Measurements from ENCODE around the gene PPP1R27. TPM values are rescaled to one million over a fixed set of nuclear protein-coding genes. Genes with fewer than 3 reads are reported as not detected.
A peak's percentile ranks its signal among the peaks of the same experiment; 100 is the strongest.

PPP1R27 gene
- total and polyA plus RNA-seq, 9 of the 15 experiments (the other 6 are each of a cell fraction or from before 2014, with no cell fraction given), result 0.29 to 6.9 (median 1.5) TPM; not detected in 2

DNA sequence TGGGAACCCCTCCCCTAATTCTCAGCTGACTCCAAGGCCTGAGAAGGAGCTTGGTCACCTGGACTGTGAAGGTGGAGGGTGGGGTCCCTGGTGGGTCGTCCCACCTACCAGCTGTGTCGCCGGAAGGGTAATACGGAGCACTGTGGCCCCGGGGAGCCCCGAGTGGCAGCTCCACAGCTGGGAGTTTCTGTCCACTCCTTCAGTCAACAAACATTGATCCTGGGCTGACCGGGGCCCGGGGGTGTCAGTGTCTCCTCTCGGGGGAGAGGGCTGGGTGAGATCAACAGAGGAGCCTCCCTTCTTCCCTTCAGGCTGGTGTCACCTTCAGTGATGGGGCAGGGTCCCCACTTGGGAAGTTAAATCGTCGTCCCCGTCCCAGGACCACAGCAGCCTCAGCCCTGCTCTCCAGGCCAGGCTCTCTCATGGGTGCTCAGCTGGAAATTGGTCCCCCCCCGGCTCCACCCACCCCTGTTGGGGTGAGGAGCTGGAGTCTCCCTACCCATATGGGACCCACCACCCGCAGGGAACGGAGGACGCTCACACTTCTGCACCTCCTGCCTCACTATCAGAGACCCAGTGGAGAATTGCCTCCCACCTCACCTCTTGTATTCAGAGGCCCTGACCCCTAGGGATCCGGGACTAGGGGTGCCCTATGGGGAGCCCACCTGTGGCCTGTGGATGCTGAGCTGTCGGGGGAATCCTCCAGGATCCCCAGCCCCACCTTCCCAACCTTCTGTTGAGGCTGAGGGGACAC, 29.0 kb downstream of the PPP1R27 start:
- H3K4me1 ChIP-seq (replicated peaks in 1 of 2; ENCODE audit: control insufficient read depth in 2 of 2, insufficient read depth in 2 of 2, low read length in 2 of 2), result peaks cover 0 to 74% of the 10 kb centered on the region in 2 experiments; a peak in 3 of 5 replicates
- TF ChIP-seq SMARCC2 (IDR thresholded peaks at IDR 0.05; ENCODE audit: low read depth) (no peak), HDAC6 (IDR thresholded peaks at IDR 0.05; ENCODE audit: low read depth, low read length) (no peak), U2AF1 (optimal IDR thresholded peaks at IDR 0.05; ENCODE audit: low read depth, low read length) (no peak), POLR2G (IDR thresholded peaks at IDR 0.05; ENCODE audit: low read depth, low read length) (no peak), CTBP1 (IDR thresholded peaks at IDR 0.05; ENCODE audit: borderline replicate concordance) (no peak), TGIF2 (CRISPR knock-in tag; IDR thresholded peaks at IDR 0.05) (no peak), OTX1 (CRISPR knock-in tag; IDR thresholded peaks at IDR 0.05) (no peak), ZNF551 (CRISPR knock-in tag; IDR thresholded peaks at IDR 0.05) (no peak), GTF2E2 (tag; IDR thresholded peaks at IDR 0.05) (no peak)
- no peaks in the 10 kb centered on the region for H3K9me1 ChIP-seq (ENCODE audit: control insufficient read depth, insufficient read depth, low read length)
- H3K27me3 ChIP-seq (ENCODE audit: control insufficient read depth in 2 of 2, insufficient read depth in 2 of 2, low read length in 2 of 2), result peaks cover 21 to 83% of the 10 kb centered on the region in 2 experiments; a peak in 4 of 5 replicates
- ATAC-seq (0 out of 3 replicates have a peak, but pooled peaks have one; percentile 6), FAIRE-seq (no peak), DNase-seq (ENCODE audit: extremely low read depth in 1 of 4, low spot score in 3 of 4) (no peak)
- BruUV-seq (replicated peaks), result no TSS peak
- H2AFZ ChIP-seq (ENCODE audit: low read depth, low read length), result no peak overlapping the region
- no peaks in the 10 kb centered on the region for H3K36me3 ChIP-seq (ENCODE audit: control insufficient read depth, insufficient read depth, low read length)
- in situ Hi-C loops (cut with MboI), result loop anchor here (5.0 kb wide), 1 partner anchor 69 kb away; no protein-coding TSS in a partner anchor
- POLR2A ChIA-PET, result interaction anchor here (0.6 to 1.1 kb wide), 4 partner anchors 16 to 293 kb away, joined by 3 read pairs; partner anchors contain the start of gene P4HB
- peaks cover 3% of the 10 kb centered on the region; the same call in 1 of the 2 replicates for H3K9me3 ChIP-seq (replicated peaks; ENCODE audit: control insufficient read depth, insufficient read depth, low read depth, low read length)
- no peaks in the 10 kb centered on the region for H3K79me2 ChIP-seq (ENCODE audit: control insufficient read depth, insufficient read depth, low read length)
- CTCF ChIA-PET (ENCODE audit: low intra/inter-chr PET ratio), result no interaction called here
- peaks cover 14% of the 10 kb centered on the region; the same call in 1 of the 2 replicates for H4K20me1 ChIP-seq (replicated peaks; ENCODE audit: control insufficient read depth, insufficient read depth, low read length)
- H3K4me3 ChIP-seq, result no peak overlapping the region
- H3K27ac ChIP-seq (ENCODE audit: extremely low read depth, low read depth, low read length), result no peak overlapping the region
- H3K9ac ChIP-seq (ENCODE audit: insufficient read depth in 1 of 2, low read depth in 2 of 2, low read length in 2 of 2), result peak overlapping the region in 1 of 2 experiments; percentile 68; a peak in 1 of 4 replicates
- intact Hi-C loops (cut with micrococcal nuclease), result no loop called here
- 3% methylated on average over 17 of the region's 18 CpGs for WGBS (ENCODE audit: insufficient coverage, low coverage, missing lambda C conversion rate)
- no peak overlapping the region for H3K4me2 ChIP-seq (ENCODE audit: insufficient read depth, low read length)
